ENCODE data around the gene AGAP1. TPM values are rescaled to one million over a fixed set of nuclear protein-coding genes. Genes with fewer than 3 reads are reported as not detected.

AGAP1 gene
- total RNA-seq, 1 donor from 2014 or later: 46.3 TPM

DNA sequence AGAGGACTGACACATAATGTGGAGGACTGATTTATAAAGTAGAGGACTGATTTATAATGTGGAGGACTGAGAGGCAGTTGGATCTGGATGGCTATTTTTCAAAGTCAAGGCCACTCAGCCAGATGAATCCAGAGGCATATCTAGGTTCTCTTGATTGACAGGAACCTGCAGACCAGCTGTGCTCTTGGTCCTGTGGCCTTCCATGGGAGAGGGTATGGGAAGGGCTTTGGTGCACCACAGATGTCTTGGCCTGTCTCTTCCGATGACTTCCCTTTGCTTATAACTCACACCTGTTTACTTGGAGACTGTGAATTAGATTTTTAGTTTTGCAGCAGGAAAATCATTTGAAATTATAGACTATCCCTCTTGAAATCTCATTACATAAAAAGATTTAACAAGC lies 32.3 kb downstream of the AGAP1 start:
- DNase-seq (ENCODE audit: extremely low spot score, unreplicated experiment): no peak
- Mint-ChIP-seq H3K36me3 (peaks cover 8% of the 10 kb centered on the region), H3K4me1 (ENCODE audit: unreplicated experiment) (peaks cover 19% of the 10 kb centered on the region), H3K9me3 (no peaks in the 10 kb centered on the region), H3K27ac (no peak overlapping the region), H3K27me3 (no peaks in the 10 kb centered on the region), H3K4me3 (no peak overlapping the region)
- no peak for TF ChIP-seq CTCF (conservative IDR thresholded peaks at IDR 0.05)

GRCh38 chr2:235527806-235528469 lies 34.1 kb downstream of the AGAP1 start:
- no peaks in the 10 kb centered on the region for H3K9me3 Mint-ChIP-seq
- DNase-seq (ENCODE audit: extremely low spot score, unreplicated experiment): no peak
- TF ChIP-seq CTCF (conservative IDR thresholded peaks at IDR 0.05): no peak
- H3K27me3 Mint-ChIP-seq: no peaks in the 10 kb centered on the region
- H3K27ac Mint-ChIP-seq: no peak overlapping the region
- H3K4me1 Mint-ChIP-seq (ENCODE audit: unreplicated experiment): peaks cover 15% of the 10 kb centered on the region
- peaks cover 10% of the 10 kb centered on the region for H3K36me3 Mint-ChIP-seq
- H3K4me3 Mint-ChIP-seq: no peak overlapping the region

DNA sequence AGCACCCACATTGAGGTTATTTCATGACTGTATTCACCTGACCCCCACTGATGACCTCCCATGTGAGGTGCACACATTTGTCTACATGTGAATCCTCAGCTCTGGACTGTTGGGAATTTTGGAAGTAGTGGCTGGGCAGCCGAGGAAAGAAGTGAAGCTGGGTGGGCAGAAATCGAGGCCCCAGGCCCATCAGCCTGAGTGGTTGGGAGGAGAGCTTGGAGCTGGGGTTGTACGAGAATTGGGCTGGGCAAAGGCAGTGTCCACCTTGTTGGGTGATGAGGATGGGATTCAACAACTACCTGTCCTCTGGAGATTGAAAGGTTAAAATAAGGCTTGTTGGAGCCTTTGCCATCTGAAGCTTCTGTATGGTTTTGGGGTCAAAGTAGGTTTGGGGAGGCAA lies 35.8 kb downstream of the AGAP1 start:
- Mint-ChIP-seq H3K4me1 (ENCODE audit: unreplicated experiment) (peaks cover 19% of the 10 kb centered on the region), H3K4me3 (no peak overlapping the region), H3K9me3 (no peaks in the 10 kb centered on the region), H3K27ac (peak overlapping the region; percentile 5), H3K27me3 (no peaks in the 10 kb centered on the region), H3K36me3 (peaks cover 10% of the 10 kb centered on the region)
- TF ChIP-seq CTCF (conservative IDR thresholded peaks at IDR 0.05): no peak
- DNase-seq (ENCODE audit: extremely low spot score, unreplicated experiment): no peak

DNA sequence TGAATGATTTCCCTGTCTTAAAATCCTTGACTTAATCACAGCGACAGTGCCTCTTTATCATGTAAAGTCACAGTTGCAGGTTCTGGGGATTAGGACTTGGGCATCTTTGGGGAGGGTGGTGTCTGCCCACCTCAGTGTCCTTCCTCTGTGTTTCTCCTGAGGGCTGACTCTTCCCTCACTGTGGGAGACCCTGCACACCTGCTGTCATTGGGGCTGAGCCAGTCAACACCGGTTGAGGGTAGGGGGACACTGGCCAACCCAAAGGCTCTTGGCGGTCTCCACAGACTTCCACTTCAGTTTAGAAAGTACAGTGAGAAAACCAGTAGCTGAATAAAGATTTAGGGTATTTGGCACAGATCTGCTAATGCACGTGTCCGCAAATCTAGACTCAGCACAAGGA lies 36.9 kb downstream of the AGAP1 start:
- no peak for TF ChIP-seq CTCF (conservative IDR thresholded peaks at IDR 0.05)
- H3K9me3 Mint-ChIP-seq: no peaks in the 10 kb centered on the region
- no peak overlapping the region for H3K27ac Mint-ChIP-seq
- no peak overlapping the region for H3K4me3 Mint-ChIP-seq
- no peaks in the 10 kb centered on the region for H3K27me3 Mint-ChIP-seq
- peaks cover 10% of the 10 kb centered on the region for H3K36me3 Mint-ChIP-seq
- no peak for DNase-seq (ENCODE audit: extremely low spot score, unreplicated experiment)
- H3K4me1 Mint-ChIP-seq (ENCODE audit: unreplicated experiment): peaks cover 28% of the 10 kb centered on the region

DNA sequence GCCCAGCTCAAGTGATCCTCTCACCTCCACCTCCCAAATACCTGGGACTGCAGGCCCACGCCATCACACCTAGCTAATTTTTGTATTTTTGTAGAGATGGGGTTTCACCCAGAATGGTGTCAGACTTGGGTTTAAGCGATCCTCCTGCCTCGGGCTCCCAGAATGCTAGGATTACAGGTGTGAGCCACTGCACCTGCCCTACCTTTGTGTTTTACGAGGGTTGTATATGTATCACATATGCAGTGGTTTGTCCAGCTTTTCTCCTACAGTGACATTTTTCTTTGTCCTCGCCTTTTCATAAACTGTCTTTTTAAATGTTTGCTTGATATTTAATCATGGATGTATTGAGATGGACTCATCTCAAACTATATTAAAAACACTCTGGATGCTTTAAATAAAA lies 38.5 kb downstream of the AGAP1 start:
- Mint-ChIP-seq H3K36me3 (peaks cover 10% of the 10 kb centered on the region), H3K4me1 (ENCODE audit: unreplicated experiment) (peaks cover 32% of the 10 kb centered on the region), H3K27me3 (no peaks in the 10 kb centered on the region), H3K4me3 (peak overlapping the region; percentile 57), H3K9me3 (no peaks in the 10 kb centered on the region), H3K27ac (peak overlapping the region; percentile 93)
- no peak for DNase-seq (ENCODE audit: extremely low spot score, unreplicated experiment)
- no peak for TF ChIP-seq CTCF (conservative IDR thresholded peaks at IDR 0.05)

Data from type B pancreatic cell (in vitro differentiated cells).